GM23338 (cell line): ENCODE measurements around the gene S100A6. TPM values are rescaled to one million over a fixed set of nuclear protein-coding genes. Genes with fewer than 3 reads are reported as not detected.

Source experiments
- ATAC-seq: fragments of 200-7000 bp; cut with Tn5 transposase; 3 replicates; pipeline ENCODE4 v1.9.1; 2020
- DNase-seq: peaks from one replicate; pipeline ENCODE4 v3.0.0-alpha.2; 2015; ENCODE audit warnings: low spot score
- H2AFZ ChIP-seq: fragments of 200-600 bp; sonication (generic); 2 replicates; pipeline ENCODE4 v1.8.0; 2016; ENCODE audit warnings: antibody characterized with exemption, mild to moderate bottlenecking, moderate library complexity
- H3F3A ChIP-seq: fragments of 200-600 bp; sonication (generic); replicated peaks from 2 replicates; pipeline ENCODE4 v1.8.0; 2017; ENCODE audit warnings: antibody characterized with exemption, mixed run types, low read depth
- H3K27ac ChIP-seq: fragments of 200-600 bp; sonication (generic); 2 replicates; pipeline ENCODE4 v1.6.1; 2016; ENCODE audit warnings: low read depth
- H3K27me3 ChIP-seq: fragments of 200-600 bp; sonication (generic); 2 replicates; pipeline ENCODE4 v1.8.0; 2016; ENCODE audit warnings: mild to moderate bottlenecking, mixed run types, moderate library complexity; ENCODE audit not compliant: insufficient read depth
- H3K36me3 ChIP-seq: fragments of 200-600 bp; sonication (generic); 2 replicates; pipeline ENCODE4 v1.8.0; 2016; ENCODE audit warnings: mild to moderate bottlenecking; ENCODE audit not compliant: insufficient read depth
- H3K4me1 ChIP-seq: fragments of 200-600 bp; sonication (generic); 2 replicates; pipeline ENCODE4 v1.8.0; 2016; ENCODE audit warnings: mild to moderate bottlenecking, moderate library complexity; ENCODE audit not compliant: insufficient read depth
- H3K4me2 ChIP-seq: fragments of 200-600 bp; sonication (generic); 2 replicates; pipeline ENCODE4 v1.7.1; 2017; ENCODE audit warnings: mixed run types
- H3K4me3 ChIP-seq: fragments of 200-600 bp; sonication (generic); 2 replicates; pipeline ENCODE4 v1.6.1; 2016; ENCODE audit warnings: mixed run types
- H3K79me2 ChIP-seq: fragments of 200-600 bp; sonication (generic); replicated peaks from 2 replicates; pipeline ENCODE4 v1.8.0; 2017; ENCODE audit warnings: mild to moderate bottlenecking; ENCODE audit not compliant: insufficient read depth
- H3K9me2 ChIP-seq: fragments of 200-600 bp; sonication (generic); 2 replicates; pipeline ENCODE4 v1.8.0; 2017; ENCODE audit not compliant: insufficient read depth
- H4K20me1 ChIP-seq: fragments of 200-600 bp; sonication (generic); replicated peaks from 2 replicates; pipeline ENCODE4 v1.8.0; 2017; ENCODE audit warnings: mild to moderate bottlenecking; ENCODE audit not compliant: insufficient read depth
- H3K27ac Mint-ChIP-seq: 2 replicates; pipeline ENCODE4 v1.8.0; 2020; ENCODE audit warnings: inconsistent platforms, mild to moderate bottlenecking, moderate library complexity, mixed read lengths
- H3K27me3 Mint-ChIP-seq: 3 replicates; pipeline ENCODE4 v1.8.0; 2022; ENCODE audit warnings: low read depth, mild to moderate bottlenecking, moderate library complexity, mixed read lengths, inconsistent platforms; ENCODE audit not compliant: insufficient read depth, poor library complexity
- H3K36me3 Mint-ChIP-seq: 3 replicates; pipeline ENCODE4 v1.8.0; 2021; ENCODE audit warnings: low read depth, mild to moderate bottlenecking, inconsistent platforms, moderate library complexity, mixed read lengths
- H3K4me1 Mint-ChIP-seq: 3 replicates; pipeline ENCODE4 v1.8.0; 2020; ENCODE audit warnings: mild to moderate bottlenecking, inconsistent platforms, mixed read lengths
- H3K4me3 Mint-ChIP-seq: 3 replicates; pipeline ENCODE4 v1.8.0; 2021; ENCODE audit warnings: moderate library complexity, mild to moderate bottlenecking, inconsistent platforms, mixed read lengths
- H3K9me3 Mint-ChIP-seq: 3 replicates; pipeline ENCODE4 v1.8.0; 2020; ENCODE audit warnings: moderate library complexity, mild to moderate bottlenecking, inconsistent platforms, mixed read lengths
- CREB1 ChIP-seq: fragments of 250-450 bp; sonication (Bioruptor Pico); IDR thresholded peaks from 2 replicates; pipeline ENCODE4 v1.5.0; 2020; ENCODE audit warnings: low read depth, mild to moderate bottlenecking, moderate library complexity
- CTCF ChIP-seq, 2 experiments: fragments of 200-600 bp in 1 of 2; sonication (generic) in 1 of 2; conservative IDR thresholded peaks; 2 replicates each; pipeline versions ENCODE4 v1.5.1 to v1.6.1; 2016 to 2017; ENCODE audit warnings: antibody characterized with exemption in 2 of 2, low read depth in 2 of 2, mild to moderate bottlenecking in 2 of 2, moderate library complexity in 1 of 2
- EZH2 ChIP-seq: fragments of 200-600 bp; sonication (generic); IDR thresholded peaks from one replicate; pipeline ENCODE4 v1.8.0; 2017; ENCODE audit warnings: antibody characterized with exemption, mild to moderate bottlenecking, low read depth; ENCODE audit not compliant: unreplicated experiment
- EZH2phosphoT487 ChIP-seq: fragments of 200-600 bp; sonication (generic); IDR thresholded peaks from one replicate; pipeline ENCODE4 v1.8.1; 2018; ENCODE audit warnings: antibody characterized with exemption; ENCODE audit not compliant: unreplicated experiment
- JUNB ChIP-seq: IDR thresholded peaks from one replicate; pipeline ENCODE4 v1.6.1; 2016; ENCODE audit warnings: antibody characterized with exemption; ENCODE audit not compliant: unreplicated experiment
- NANOG ChIP-seq: IDR thresholded peaks from 2 replicates; pipeline ENCODE4 v1.6.1; 2016; ENCODE audit warnings: antibody characterized with exemption, borderline replicate concordance
- POLR2AphosphoS5 ChIP-seq: IDR thresholded peaks from 2 replicates; pipeline ENCODE4 v1.6.1; 2016; ENCODE audit warnings: antibody characterized with exemption, low read depth
- STAT1 ChIP-seq: IDR thresholded peaks from one replicate; pipeline ENCODE4 v1.6.1; 2016; ENCODE audit warnings: antibody characterized with exemption; ENCODE audit not compliant: unreplicated experiment
- ZNF114 ChIP-seq: fragments of 250-450 bp; sonication (Bioruptor Pico); IDR thresholded peaks from 2 replicates; pipeline ENCODE4 v1.5.0; 2020; ENCODE audit warnings: mild to moderate bottlenecking, moderate library complexity
- polyA plus RNA-seq: library from polyadenylated mRNA; unstranded; fragments of >200 nt; fragmentation: Nextera tagmentation; extraction: Ambion mirVana; gene quantifications from 2 replicates; pipeline ENCODE4 v1.2.1, GENCODE V29; 2016
- total RNA-seq: library from RNA; depleted of rRNA; stranded (reverse); fragments of >200 nt; shearing (Covaris generic); gene quantifications from 2 replicates; pipeline ENCODE4 v1.2.3, GENCODE V29; 2014
- TF ChIP-seq, protein P1 (sequence below): IDR thresholded peaks from 2 replicates; pipeline ENCODE4 v1.6.1; 2016; ENCODE audit warnings: antibody characterized with exemption
- TF ChIP-seq, protein P2 (sequence below): IDR thresholded peaks from one replicate; pipeline ENCODE4 v1.6.1; 2018; ENCODE audit warnings: antibody characterized with exemption; ENCODE audit not compliant: unreplicated experiment

Gene S100A6
- total and polyA plus RNA-seq, 2 experiments from 2014 or later, result 7.3 to 77.5 TPM

GRCh38 chr1:153531638-153532037 is 4.2 kb downstream of the S100A6 start:
- no peak for TF ChIP-seq POLR2AphosphoS5
- TF ChIP-seq EZH2phosphoT487, result no peak
- no peak for TF ChIP-seq JUNB
- no peak for TF ChIP-seq CTCF (conservative IDR thresholded peaks at IDR 0.05; ENCODE audit: low read depth in 2 of 2)
- no peak for TF ChIP-seq STAT1
- TF ChIP-seq ZNF114 (CRISPR knock-in tag), result no peak
- TF ChIP-seq, protein P1, sequence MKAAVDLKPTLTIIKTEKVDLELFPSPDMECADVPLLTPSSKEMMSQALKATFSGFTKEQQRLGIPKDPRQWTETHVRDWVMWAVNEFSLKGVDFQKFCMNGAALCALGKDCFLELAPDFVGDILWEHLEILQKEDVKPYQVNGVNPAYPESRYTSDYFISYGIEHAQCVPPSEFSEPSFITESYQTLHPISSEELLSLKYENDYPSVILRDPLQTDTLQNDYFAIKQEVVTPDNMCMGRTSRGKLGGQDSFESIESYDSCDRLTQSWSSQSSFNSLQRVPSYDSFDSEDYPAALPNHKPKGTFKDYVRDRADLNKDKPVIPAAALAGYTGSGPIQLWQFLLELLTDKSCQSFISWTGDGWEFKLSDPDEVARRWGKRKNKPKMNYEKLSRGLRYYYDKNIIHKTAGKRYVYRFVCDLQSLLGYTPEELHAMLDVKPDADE, result no peak
- no peak for TF ChIP-seq CREB1
- no peak for TF ChIP-seq EZH2
- TF ChIP-seq, protein P2, sequence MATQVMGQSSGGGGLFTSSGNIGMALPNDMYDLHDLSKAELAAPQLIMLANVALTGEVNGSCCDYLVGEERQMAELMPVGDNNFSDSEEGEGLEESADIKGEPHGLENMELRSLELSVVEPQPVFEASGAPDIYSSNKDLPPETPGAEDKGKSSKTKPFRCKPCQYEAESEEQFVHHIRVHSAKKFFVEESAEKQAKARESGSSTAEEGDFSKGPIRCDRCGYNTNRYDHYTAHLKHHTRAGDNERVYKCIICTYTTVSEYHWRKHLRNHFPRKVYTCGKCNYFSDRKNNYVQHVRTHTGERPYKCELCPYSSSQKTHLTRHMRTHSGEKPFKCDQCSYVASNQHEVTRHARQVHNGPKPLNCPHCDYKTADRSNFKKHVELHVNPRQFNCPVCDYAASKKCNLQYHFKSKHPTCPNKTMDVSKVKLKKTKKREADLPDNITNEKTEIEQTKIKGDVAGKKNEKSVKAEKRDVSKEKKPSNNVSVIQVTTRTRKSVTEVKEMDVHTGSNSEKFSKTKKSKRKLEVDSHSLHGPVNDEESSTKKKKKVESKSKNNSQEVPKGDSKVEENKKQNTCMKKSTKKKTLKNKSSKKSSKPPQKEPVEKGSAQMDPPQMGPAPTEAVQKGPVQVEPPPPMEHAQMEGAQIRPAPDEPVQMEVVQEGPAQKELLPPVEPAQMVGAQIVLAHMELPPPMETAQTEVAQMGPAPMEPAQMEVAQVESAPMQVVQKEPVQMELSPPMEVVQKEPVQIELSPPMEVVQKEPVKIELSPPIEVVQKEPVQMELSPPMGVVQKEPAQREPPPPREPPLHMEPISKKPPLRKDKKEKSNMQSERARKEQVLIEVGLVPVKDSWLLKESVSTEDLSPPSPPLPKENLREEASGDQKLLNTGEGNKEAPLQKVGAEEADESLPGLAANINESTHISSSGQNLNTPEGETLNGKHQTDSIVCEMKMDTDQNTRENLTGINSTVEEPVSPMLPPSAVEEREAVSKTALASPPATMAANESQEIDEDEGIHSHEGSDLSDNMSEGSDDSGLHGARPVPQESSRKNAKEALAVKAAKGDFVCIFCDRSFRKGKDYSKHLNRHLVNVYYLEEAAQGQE, result no peak
- TF ChIP-seq NANOG, result no peak
- Mint-ChIP-seq H3K27me3 (peaks cover 28% of the 10 kb centered on the region), H3K27ac (no peak overlapping the region), H3K4me3 (no peak overlapping the region), H3K4me1 (peaks cover 42% of the 10 kb centered on the region), H3K36me3 (no peaks in the 10 kb centered on the region; the same call in 2 of the 3 replicates), H3K9me3 (no peaks in the 10 kb centered on the region)
- Histone ChIP-seq H2AFZ (no peak overlapping the region), H3K4me1 (peaks cover 30% of the 10 kb centered on the region), H3K4me2 (no peak overlapping the region), H3F3A (peaks cover 12% of the 10 kb centered on the region; the same call in 1 of the 2 replicates), H3K4me3 (no peak overlapping the region), H3K36me3 (no peaks in the 10 kb centered on the region), H4K20me1 (no peaks in the 10 kb centered on the region), H3K27ac (no peak overlapping the region), H3K9me2 (no peaks in the 10 kb centered on the region), H3K27me3 (peaks cover 28% of the 10 kb centered on the region), H3K79me2 (no peaks in the 10 kb centered on the region)
- ATAC-seq (no peak), DNase-seq (no peak)
